OCI-LY1 (cell line): ENCODE measurements around the gene SAP130.

Source experiments
- H2AFZ ChIP-seq: fragments of 200-600 bp; sonication (generic), shearing (Covaris generic); 2 replicates; pipeline ENCODE4 v1.6.0; 2014; ENCODE audit warnings: antibody characterized with exemption, mild to moderate bottlenecking, low read length
- H3F3A ChIP-seq: fragments of 200-600 bp; sonication (generic), shearing (Covaris generic); 2 replicates; pipeline ENCODE4 v1.6.0; 2014; ENCODE audit warnings: mild to moderate bottlenecking, antibody characterized with exemption, low read length, moderate library complexity; ENCODE audit not compliant: insufficient read depth
- H3K27ac ChIP-seq: fragments of 200-600 bp; sonication (generic); 2 replicates; pipeline ENCODE4 v1.5.1; 2014; ENCODE audit warnings: low read length, mixed run types, mild to moderate bottlenecking, low read depth; ENCODE audit not compliant: poor library complexity, severe bottlenecking
- H3K27me3 ChIP-seq: fragments of 200-600 bp; sonication (generic); 2 replicates; pipeline ENCODE4 v1.6.0; 2014; ENCODE audit warnings: antibody characterized with exemption, mild to moderate bottlenecking, low read length, moderate library complexity; ENCODE audit not compliant: insufficient read depth
- H3K36me3 ChIP-seq: fragments of 200-600 bp; sonication (generic); 2 replicates; pipeline ENCODE4 v1.6.1; 2014; ENCODE audit warnings: mild to moderate bottlenecking, antibody characterized with exemption, low read length, moderate library complexity, mixed read lengths; ENCODE audit not compliant: insufficient read depth
- H3K4me1 ChIP-seq: fragments of 200-600 bp; sonication (generic); 2 replicates; pipeline ENCODE4 v1.5.1; 2014; ENCODE audit warnings: mild to moderate bottlenecking, low read length, moderate library complexity; ENCODE audit not compliant: insufficient read depth, severe bottlenecking
- H3K4me2 ChIP-seq: fragments of 200-600 bp; sonication (generic), shearing (Covaris generic); 2 replicates; pipeline ENCODE4 v1.6.1; 2014; ENCODE audit warnings: low read length
- H3K4me3 ChIP-seq: fragments of 200-600 bp; sonication (generic); 2 replicates; pipeline ENCODE4 v1.5.1; 2014; ENCODE audit warnings: low read length, low read depth, mild to moderate bottlenecking, mixed read lengths; ENCODE audit not compliant: poor library complexity, severe bottlenecking
- H3K79me2 ChIP-seq: fragments of 200-600 bp; shearing (Covaris generic); 2 replicates; pipeline ENCODE4 v1.6.1; 2016; ENCODE audit warnings: mixed run types, low read length, mixed read lengths; ENCODE audit not compliant: insufficient read depth
- H3K9ac ChIP-seq: fragments of 200-600 bp; sonication (generic), shearing (Covaris generic); 2 replicates; pipeline ENCODE4 v1.6.1; 2014; ENCODE audit warnings: mild to moderate bottlenecking, low read length, mixed read lengths
- H3K9me2 ChIP-seq: fragments of 200-600 bp; sonication (generic), shearing (Covaris generic); 2 replicates; pipeline ENCODE4 v1.6.1; 2014; ENCODE audit warnings: low read depth, mild to moderate bottlenecking, low read length, mixed read lengths
- H3K9me3 ChIP-seq: fragments of 200-600 bp; shearing (Covaris generic); 2 replicates; pipeline ENCODE4 v1.6.1; 2014; ENCODE audit warnings: low read length, mixed read lengths
- H4K20me1 ChIP-seq: fragments of 200-600 bp; sonication (generic), shearing (Covaris generic); 2 replicates; pipeline ENCODE4 v1.6.0; 2016; ENCODE audit warnings: mild to moderate bottlenecking, low read length; ENCODE audit not compliant: insufficient read depth
- EZH2 ChIP-seq: fragments of 200-600 bp; sonication (generic), shearing (Covaris generic); IDR thresholded peaks from 2 replicates; pipeline ENCODE4 v1.8.0; 2017; ENCODE audit warnings: borderline replicate concordance, mixed run types, mild to moderate bottlenecking, antibody characterized with exemption, low read length, moderate library complexity, mixed read lengths
- TF ChIP-seq, protein P1 (sequence below): fragments of 200-600 bp; sonication (generic), shearing (Covaris generic); IDR thresholded peaks from 2 replicates; pipeline ENCODE4 v1.5.1; 2017; ENCODE audit warnings: mild to moderate bottlenecking, antibody characterized with exemption, low read length, moderate library complexity, mixed read lengths

The SAP130 gene

GRCh38 chr2:127953128-127953718 lies 74.6 kb downstream of the SAP130 start:
- Histone ChIP-seq H3K9ac (no peak overlapping the region), H3K4me2 (no peak overlapping the region), H3K9me3 (no peaks in the 10 kb centered on the region), H3K4me3 (no peak overlapping the region), H2AFZ (no peak overlapping the region), H3F3A (no peaks in the 10 kb centered on the region; the same call in 1 of the 2 replicates), H4K20me1 (no peaks in the 10 kb centered on the region), H3K4me1 (no peaks in the 10 kb centered on the region), H3K27ac (no peak overlapping the region), H3K9me2 (no peaks in the 10 kb centered on the region), H3K36me3 (peaks cover 65% of the 10 kb centered on the region), H3K27me3 (no peaks in the 10 kb centered on the region), H3K79me2 (no peaks in the 10 kb centered on the region)
- TF ChIP-seq, protein P1, sequence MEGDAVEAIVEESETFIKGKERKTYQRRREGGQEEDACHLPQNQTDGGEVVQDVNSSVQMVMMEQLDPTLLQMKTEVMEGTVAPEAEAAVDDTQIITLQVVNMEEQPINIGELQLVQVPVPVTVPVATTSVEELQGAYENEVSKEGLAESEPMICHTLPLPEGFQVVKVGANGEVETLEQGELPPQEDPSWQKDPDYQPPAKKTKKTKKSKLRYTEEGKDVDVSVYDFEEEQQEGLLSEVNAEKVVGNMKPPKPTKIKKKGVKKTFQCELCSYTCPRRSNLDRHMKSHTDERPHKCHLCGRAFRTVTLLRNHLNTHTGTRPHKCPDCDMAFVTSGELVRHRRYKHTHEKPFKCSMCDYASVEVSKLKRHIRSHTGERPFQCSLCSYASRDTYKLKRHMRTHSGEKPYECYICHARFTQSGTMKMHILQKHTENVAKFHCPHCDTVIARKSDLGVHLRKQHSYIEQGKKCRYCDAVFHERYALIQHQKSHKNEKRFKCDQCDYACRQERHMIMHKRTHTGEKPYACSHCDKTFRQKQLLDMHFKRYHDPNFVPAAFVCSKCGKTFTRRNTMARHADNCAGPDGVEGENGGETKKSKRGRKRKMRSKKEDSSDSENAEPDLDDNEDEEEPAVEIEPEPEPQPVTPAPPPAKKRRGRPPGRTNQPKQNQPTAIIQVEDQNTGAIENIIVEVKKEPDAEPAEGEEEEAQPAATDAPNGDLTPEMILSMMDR: no peak
- no peak for TF ChIP-seq EZH2

- H3K27me3 ChIP-seq: no peaks in the 10 kb centered on the region
- H3K9me2 ChIP-seq: no peaks in the 10 kb centered on the region
- no peak overlapping the region for H3K4me3 ChIP-seq
- H3K36me3 ChIP-seq: peaks cover 77% of the 10 kb centered on the region
- H3K27ac ChIP-seq: no peak overlapping the region
- no peak overlapping the region for H3K9ac ChIP-seq
- no peaks in the 10 kb centered on the region for H4K20me1 ChIP-seq
- no peak overlapping the region for H3K4me2 ChIP-seq
- H3K79me2 ChIP-seq: no peaks in the 10 kb centered on the region
- no peaks in the 10 kb centered on the region for H3K4me1 ChIP-seq
- TF ChIP-seq, protein P1: no peak
- TF ChIP-seq EZH2: no peak
- no peak overlapping the region for H2AFZ ChIP-seq
- no peaks in the 10 kb centered on the region; the same call in 1 of the 2 replicates for H3F3A ChIP-seq
- H3K9me3 ChIP-seq: no peaks in the 10 kb centered on the region
These were observed 76.8 kb downstream of the SAP130 start for GRCh38 chr2:127951026-127951425.

GRCh38 chr2:127950264-127950663 lies 77.6 kb downstream of the SAP130 start:
- H3K9me3 ChIP-seq: no peaks in the 10 kb centered on the region
- H3K27ac ChIP-seq: no peak overlapping the region
- no peak overlapping the region for H2AFZ ChIP-seq
- no peaks in the 10 kb centered on the region for H4K20me1 ChIP-seq
- H3K4me1 ChIP-seq: no peaks in the 10 kb centered on the region
- no peak overlapping the region for H3K4me2 ChIP-seq
- H3K4me3 ChIP-seq: no peak overlapping the region
- TF ChIP-seq, protein P1: no peak
- no peak for TF ChIP-seq EZH2
- no peaks in the 10 kb centered on the region for H3K79me2 ChIP-seq
- H3K36me3 ChIP-seq: peaks cover 78% of the 10 kb centered on the region
- no peaks in the 10 kb centered on the region for H3K9me2 ChIP-seq
- H3K9ac ChIP-seq: no peak overlapping the region
- no peaks in the 10 kb centered on the region for H3K27me3 ChIP-seq
- no peaks in the 10 kb centered on the region; the same call in 1 of the 2 replicates for H3F3A ChIP-seq
